Measurements from ENCODE around the gene PLK3. TPM values are rescaled to one million over a fixed set of nuclear protein-coding genes. Genes with fewer than 3 reads are reported as not detected.

PLK3 gene
- 15.1 and 30.6 TPM in 2 replicates for total RNA-seq

DNA sequence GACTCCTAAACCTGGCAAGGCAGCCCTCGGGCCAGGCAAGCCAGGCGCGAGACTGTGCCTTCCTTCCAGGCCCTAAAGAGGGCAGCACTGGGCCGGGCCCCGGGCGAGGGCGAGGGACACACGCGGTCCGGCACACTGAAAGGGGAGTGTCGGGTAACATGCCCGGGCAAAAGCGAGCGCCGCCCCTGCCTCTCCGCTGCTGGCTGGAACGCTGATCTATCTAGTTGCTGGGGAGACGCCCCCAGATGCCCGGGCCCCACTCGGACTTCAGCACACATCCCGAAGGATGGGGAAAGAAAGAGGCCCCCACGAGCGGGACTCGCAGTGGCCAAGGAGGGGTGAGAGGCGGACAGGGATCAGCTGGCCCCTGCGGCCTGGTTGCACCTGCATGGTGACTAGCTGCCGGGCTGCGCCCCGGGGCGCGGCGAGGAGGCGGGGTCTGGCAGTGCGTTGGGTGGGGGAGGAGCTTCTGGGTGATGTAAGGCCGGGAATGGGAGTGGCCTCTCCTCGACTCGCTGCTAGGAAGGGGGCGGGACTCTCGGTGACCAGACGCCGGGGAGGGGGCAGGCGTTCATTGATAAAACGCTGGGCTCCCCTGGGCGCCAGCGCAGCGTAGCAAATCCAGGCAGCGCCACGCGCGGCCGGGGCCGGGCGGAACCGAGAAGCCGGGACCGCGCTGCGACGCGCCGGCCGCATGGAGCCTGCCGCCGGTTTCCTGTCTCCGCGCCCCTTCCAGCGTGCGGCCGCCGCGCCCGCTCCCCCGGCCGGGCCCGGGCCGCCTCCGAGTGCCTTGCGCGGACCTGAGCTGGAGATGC, at the start of gene PLK3:
TSS of gene PLK3 (plus strand) at position 608 of the 815 bp plus-strand sequence. CDS start at position 695, 87 bp downstream.

DNA sequence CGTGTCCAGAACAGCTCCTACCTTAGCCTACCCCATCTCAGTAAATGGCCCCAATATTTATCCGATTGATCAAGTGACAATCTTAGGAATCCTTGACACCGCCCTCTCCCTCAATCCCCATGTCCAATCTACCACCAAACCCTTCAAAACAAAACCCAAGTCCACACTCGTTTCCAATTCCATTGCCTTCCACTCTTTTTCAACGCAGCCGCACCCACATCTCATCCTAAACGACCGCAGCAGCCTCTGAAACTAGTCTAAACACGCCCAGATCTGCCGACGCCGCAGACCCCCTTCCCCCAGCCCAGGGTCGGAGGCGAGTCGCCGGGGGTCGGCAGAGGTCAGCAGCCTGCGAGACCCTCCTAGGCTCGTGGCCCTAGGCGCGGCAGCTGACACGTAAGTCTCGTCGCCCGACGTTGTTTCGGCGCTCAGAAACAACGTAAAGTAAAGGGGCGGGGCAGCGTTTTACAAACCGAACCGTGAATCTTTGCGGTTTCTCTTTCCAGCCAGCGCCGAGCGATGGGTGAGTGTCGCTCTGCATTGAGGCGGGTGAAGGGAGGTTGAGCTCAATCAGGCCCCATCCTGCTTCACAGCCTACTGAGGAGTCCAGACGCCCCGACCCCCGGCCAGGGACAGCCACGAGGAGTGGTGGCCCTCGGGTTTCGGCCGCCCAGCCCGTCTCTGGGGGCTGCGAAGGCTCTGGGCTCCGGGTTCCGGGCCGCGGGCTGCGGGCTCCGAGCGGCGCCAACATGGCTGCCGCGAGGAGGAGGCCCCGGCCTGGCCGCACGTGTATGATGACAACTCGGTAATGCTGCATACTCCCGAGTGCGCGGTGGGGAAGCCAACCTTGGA, 24.9 kb upstream of the PLK3 start, which contains the start of gene RPS8:
TSS of gene RPS8 (plus strand) at position 463 of the 852 bp plus-strand sequence. CDS start at position 520, 57 bp downstream.

DNA sequence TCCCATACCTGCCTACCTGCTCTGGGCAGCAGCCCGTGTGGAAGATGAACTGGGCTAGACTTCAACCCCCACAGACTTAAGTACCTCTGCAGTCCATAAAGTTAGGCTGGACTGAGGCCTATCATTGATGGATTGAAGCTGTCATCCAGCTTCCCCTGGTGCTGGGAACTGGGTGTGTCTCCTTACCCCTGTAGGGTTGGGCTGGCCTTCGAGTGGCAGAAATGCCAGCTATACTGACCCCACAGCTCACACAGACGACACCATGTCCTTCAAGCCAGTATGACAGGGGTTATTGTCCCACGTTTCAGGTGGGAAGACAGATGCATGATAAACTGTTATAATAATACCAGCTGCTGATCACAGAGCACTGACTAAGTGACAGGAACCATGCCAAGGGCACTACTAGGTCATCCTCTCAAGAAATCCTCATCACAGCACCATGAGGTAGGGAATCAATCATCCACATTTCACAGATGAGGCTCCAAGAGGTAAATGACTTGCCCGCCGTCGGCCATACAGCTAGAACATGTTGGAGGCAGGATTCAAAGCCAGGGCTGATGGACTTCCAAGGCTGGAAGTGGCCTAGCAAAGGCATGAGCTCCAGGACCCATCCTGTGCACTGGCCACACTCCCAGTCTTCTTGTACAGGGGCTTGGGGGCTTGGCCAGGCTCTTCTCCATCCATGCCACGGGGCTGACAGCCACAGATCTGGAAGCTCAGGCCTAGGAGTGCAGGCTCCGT, 11.9 kb upstream of the PLK3 start, which contains the start of gene BEST4:
TSS of gene BEST4 (minus strand) at position 51 of the 741 bp plus-strand sequence. CDS start 465 bp downstream, outside the sequence.

DNA sequence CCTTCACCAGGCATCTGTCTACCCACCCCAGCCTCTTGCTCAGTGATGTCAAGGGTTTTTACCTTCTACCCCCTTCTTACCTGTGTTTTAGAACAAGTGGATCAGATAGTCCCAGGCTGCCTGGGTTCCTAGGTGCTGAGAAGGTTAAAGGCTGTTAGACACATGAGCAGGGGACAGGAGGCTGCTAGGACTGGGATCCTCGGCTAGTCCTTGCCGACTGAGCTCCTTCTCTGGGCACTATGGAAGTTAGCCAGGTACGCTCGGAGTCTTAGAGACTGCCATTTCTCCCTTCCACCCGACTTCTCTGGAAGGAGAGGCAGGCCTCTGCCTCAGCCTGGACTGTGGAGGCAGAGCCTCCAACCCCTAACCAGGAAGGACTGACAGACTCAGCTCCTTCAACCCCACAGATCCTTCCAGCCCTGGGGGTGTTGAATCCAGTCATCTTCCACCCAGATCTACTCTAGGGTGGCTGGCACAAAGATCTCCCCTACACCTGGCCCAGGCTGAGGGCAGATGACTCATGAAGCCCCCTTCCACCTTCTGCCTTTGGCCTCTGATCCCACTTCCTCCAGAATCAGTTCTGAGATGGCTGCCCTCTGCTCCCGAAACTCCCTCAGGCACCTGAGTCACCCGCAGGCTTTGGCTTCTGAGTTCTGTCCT, 6.7 kb downstream of the PLK3 start, which contains the start of gene DYNLT4:
TSS of gene DYNLT4 (minus strand) at position 648 of the 660 bp plus-strand sequence. CDS start 683 bp downstream, outside the sequence.

DNA sequence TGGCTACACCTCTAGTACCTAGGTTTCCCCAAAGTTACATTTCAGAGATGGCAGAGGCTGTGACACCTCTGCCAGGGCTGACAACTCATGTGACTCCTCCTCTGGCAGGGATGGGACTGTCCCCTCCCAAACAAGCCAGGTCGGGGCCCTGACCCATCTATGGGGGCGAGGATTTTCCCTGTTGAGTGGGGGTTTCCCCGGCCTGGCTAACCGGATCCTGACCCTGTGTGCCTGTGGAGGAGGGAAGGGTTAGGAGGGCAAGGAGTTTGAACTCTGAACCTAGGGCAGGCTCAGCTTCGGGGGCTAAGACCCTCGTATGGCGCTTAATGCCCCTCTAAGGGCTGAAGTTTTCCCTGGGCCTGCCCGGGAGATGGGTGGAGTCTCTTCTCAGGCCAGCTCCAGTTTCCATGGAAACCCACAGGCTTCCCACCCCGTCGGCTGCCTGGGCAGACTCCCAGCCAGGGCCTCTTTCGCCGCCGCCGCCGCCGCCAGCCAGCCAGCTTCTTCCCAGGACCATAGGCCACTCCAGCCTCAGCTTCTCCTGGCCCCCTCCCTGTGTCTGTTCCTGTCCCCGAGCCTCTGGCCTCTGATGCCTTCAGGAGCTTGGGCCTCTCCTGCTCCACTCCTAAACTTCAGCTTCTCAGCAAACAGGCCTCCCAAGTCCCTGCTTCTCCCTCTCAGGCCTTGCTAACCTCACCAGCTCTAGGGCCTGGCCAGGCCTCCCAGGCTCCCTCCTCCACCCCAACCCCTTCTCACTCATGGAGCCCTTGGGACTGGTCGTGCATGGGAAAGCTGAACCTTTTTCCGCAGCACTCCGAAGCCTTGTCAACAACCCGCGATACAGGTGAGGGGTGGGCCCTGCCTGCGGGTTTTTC, 8.1 kb downstream of the PLK3 start, which contains the start of gene BTBD19:
TSS of gene BTBD19 (plus strand) at position 461 of the 875 bp plus-strand sequence. CDS start at position 759, 298 bp downstream.

GRCh38 chr1:44842862-44843655, 42.9 kb downstream of the PLK3 start, which contains the start of gene PTCH2:
Gene PTCH2 (minus strand): TSS chr1:44843253. CDS start chr1:44842932, 321 bp downstream.

Other genes starting within 250 kb of the PLK3 start
- gene TMEM53, start 125.9 kb upstream of the PLK3 start, total RNA-seq: 3.1 and 5.5 TPM in 2 replicates
- gene ARMH1, start 125.7 kb upstream of the PLK3 start, total RNA-seq: 1.1 TPM in 1 of 2 replicates, not detected in the other
- not detected in 2 replicates for gene RNU5D-1, start 69.2 kb upstream of the PLK3 start, total RNA-seq
- gene KIF2C, start 60.5 kb upstream of the PLK3 start, total RNA-seq: 1.1 and 3.6 TPM in 2 replicates
- 2,442 and 4,378 TPM in 2 replicates for gene RPS8, start 24.8 kb upstream of the PLK3 start, total RNA-seq
- gene BEST4, start 12.2 kb upstream of the PLK3 start, total RNA-seq: under 0.01 TPM in 1 of 2 replicates, not detected in the other
- 0.24 TPM in 1 of 2 replicates, not detected in the other for gene DYNLT4, start 7.0 kb downstream of the PLK3 start, total RNA-seq
- 0.64 and 1.9 TPM in 2 replicates for gene BTBD19, start 8.1 kb downstream of the PLK3 start, total RNA-seq
- not detected in 2 replicates for gene PTCH2, start 42.9 kb downstream of the PLK3 start, total RNA-seq
- 29.4 and 32.6 TPM in 2 replicates for gene EIF2B3, start 186.2 kb downstream of the PLK3 start, total RNA-seq
- gene HECTD3, start 210.9 kb downstream of the PLK3 start, total RNA-seq: 16.6 TPM in 2 replicates
- 96.6 and 107 TPM in 2 replicates for gene UROD, start 211.9 kb downstream of the PLK3 start, total RNA-seq

Data from tracheal epithelial cell (primary cell).